Activated CD8-positive, alpha-beta memory T cell treated with anti-CD3 and anti-CD28 coated beads, Interleukin-2, amount 50 U/mL, for 1 hour (primary cell): ENCODE measurements around the gene ZFAND2B.
A peak's percentile ranks its signal among the peaks of the same experiment; 100 is the strongest.

ENCODE experiments used
- DNase-seq: peaks from one replicate; pipeline ENCODE4 v3.0.0-alpha.2; 2020; ENCODE audit errors: extremely low read depth

ZFAND2B gene, protein sequence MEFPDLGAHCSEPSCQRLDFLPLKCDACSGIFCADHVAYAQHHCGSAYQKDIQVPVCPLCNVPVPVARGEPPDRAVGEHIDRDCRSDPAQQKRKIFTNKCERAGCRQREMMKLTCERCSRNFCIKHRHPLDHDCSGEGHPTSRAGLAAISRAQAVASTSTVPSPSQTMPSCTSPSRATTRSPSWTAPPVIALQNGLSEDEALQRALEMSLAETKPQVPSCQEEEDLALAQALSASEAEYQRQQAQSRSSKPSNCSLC

DNA sequence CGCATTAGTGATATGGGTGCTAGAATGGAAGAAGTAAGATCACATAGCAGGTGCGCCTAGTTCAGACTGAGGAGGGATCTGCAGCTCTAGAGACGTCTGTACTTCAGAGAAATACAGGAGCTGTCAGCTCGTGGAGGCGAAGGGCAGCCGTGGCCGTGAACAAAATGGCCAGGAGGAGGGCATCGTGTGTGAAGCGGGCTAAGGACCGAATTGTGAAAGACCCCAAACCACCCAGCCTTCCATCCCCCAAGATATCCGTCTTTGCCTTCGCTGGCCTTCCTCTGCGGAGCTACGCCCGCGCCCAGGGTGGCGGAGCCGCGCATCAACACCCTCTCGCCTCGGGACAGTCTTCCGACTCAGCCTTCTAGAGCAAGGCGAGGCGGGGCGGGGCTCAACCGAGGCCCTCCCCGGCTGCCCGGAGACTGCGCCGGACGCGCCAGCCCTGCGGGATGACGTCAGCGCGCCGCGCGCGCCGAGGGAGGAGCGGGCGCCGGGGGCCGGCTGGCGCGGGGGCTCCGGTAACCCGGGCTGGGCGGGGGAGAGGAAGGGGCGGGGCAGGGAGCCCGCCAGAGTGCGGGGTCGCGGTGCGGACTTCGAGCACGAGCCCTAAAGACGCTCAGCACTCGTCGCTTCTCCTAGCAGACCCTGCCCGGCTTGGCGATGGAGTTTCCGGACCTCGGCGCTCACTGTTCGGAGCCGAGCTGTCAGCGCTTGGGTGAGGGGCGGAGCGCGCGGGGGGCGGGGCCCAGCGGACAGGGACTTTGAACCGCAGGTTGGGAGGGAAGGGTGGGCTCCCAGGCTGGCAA is at the start of gene ZFAND2B:
Gene ZFAND2B (plus strand): TSS at position 455 of the 806 bp plus-strand sequence. CDS start 206 bp downstream, at position 661.
- DNase-seq, result peak; percentile 87

DNA sequence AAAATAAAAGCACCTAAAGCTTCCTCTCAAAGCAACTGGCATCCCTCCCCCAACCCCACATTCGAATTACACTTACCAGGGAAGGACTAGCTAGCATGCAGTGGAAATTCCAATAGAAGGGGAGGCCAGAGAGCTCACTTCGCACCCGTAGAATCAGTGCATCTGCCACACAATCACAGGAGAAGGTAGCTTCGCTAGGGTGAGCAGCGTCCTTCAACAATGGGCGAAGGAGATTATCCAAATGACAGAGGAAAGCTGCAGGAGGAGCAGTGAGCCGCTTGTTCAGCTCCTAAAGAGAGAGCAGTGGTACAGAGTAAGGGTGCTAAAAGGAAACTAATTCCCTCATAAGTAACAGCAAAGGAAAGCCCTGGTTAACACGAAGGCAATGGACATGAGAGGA is 49.2 kb upstream of the ZFAND2B start:
- no peak for DNase-seq

DNA sequence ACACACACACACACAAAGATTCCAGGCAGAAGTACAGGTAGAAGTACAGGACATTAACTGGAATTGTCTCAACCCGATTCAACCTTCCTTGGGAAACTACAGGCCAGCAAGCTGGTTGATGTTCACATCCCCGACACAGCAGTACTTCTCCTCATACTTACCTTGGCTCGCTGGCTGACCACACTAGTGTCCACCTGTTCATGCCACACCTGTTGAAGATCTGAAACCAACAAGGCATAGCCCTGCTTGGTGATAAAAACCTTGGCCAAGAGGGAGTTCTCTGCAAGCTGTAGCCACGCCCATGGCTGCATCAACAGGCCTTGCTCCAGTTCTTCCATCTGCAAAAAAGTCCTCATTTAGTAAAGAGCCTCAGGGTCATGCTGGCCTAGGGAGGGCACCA is 48.6 kb upstream of the ZFAND2B start:
- DNase-seq, result no peak

DNA sequence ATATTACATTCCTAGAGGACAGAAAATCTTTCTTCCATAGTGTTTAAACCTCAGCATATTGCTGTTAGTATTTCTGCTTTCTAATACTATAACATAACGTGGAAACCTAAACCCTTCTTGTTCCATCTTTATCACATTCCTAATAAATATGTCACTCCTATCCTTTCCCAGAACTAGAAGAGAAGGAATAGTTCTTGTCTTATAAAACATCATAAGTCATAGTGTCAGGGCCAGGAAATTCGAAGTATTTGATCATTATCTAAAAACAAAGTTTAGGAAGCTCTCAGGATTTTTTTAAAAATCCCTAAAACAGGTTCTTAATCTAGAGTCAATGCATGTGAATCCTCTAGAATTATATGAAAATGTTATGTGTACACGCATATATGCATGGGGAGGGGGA is 48.0 kb upstream of the ZFAND2B start:
- DNase-seq, result no peak

DNA sequence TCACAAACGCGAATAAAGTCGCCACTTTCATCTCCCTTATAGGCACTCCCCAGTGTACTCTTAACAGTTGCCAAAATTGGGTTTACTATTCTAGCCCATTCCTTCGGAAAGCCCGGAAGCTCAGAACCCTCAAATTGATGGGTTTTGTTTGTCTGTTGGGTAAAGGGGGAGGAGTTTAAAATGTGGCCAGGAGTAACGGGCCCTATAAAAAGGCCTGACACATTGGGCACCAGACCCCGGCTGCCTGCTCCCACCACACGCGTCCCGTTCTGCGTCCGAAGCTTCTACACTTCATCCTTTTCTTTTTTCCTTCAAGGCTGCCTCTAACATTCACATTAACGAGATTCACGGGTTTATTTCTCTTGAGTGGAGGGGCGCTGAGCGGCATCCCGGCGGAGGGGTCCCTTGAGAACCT is 46.8 kb upstream of the ZFAND2B start:
- no peak for DNase-seq

DNA sequence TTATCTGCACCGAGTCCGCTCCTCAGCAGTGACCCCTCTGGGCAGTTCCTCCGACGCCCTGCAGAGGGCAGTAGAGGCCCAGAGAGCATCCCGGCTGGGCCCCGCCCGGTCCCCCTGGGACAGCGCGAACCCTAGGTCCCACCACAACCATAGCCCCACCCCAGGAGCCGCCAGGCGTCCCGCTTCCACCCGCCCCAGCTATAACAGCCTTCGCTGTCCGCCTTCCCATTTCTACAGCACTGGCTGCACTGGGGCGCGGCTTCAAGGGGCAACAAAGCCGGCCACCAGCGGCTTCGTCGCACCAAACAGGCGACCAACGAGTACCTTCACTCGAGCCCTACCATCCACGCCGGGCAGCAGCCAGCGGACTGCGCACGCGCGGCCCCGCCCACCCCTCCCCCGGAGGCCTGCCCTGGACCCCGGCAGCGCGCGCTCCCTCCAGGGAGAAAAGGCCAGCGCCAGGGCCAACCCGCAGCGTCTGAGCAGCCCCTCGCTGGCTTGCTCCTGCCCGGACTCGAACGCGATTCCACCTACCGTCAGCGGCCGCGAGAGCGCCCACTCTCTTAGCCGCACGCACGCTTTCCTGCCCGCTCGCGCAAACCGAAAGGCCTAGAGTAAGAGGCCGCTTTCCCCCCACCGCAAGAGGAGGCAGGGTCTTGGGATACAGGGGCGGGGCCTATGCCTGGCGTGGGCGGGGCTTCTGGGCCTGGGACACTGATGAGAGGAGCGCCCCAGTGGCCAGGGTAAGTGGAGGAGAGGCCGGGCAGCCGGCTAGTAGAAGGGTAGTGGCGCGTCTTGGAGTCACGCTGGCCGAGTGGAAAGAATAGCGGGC is 46.2 kb upstream of the ZFAND2B start, which contains the start of gene NHEJ1:
Gene NHEJ1 (minus strand): TSS at position 630 of the 832 bp plus-strand sequence. CDS start 2,453 bp downstream, outside the sequence.
- peak; percentile 74 for DNase-seq

DNA sequence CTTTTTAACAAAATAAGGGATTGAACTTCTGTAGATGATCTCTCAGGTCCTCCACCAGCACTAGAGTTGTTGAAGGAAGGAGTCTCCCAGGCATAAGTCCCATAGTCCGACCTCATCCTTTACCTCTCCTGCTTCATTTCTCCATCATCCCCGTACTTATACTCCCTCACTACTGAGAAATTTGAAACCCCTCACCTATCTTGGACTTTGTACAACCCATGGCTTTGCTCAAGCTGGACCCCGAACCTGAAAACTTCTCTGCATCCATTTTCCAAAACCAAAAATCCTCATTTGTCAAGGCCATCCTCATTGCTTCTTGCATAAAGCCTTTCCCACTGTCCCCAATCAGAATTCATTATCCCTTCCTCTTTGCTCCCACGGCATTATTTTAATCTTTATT is 45.5 kb upstream of the ZFAND2B start:
- DNase-seq, result no peak

DNA sequence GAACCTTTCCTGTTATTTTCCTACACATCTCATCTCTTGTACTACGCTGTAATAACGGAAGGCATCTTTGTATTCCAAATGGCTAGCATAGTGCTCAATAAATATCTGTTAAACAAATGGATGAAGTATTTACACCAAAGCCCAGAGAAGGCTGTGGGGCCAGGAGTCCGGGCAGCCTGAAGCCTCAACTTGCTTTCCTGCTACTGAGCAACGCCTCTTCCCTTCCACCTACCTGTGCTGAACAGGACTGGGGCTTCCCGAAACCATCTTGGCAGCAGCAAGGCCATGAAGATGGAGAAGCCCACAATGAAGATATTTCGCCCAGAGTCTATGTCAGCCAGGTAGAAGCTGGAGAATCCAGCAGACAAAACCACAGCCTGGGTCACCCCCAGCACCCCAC is 43.4 kb upstream of the ZFAND2B start:
- no peak for DNase-seq

DNA sequence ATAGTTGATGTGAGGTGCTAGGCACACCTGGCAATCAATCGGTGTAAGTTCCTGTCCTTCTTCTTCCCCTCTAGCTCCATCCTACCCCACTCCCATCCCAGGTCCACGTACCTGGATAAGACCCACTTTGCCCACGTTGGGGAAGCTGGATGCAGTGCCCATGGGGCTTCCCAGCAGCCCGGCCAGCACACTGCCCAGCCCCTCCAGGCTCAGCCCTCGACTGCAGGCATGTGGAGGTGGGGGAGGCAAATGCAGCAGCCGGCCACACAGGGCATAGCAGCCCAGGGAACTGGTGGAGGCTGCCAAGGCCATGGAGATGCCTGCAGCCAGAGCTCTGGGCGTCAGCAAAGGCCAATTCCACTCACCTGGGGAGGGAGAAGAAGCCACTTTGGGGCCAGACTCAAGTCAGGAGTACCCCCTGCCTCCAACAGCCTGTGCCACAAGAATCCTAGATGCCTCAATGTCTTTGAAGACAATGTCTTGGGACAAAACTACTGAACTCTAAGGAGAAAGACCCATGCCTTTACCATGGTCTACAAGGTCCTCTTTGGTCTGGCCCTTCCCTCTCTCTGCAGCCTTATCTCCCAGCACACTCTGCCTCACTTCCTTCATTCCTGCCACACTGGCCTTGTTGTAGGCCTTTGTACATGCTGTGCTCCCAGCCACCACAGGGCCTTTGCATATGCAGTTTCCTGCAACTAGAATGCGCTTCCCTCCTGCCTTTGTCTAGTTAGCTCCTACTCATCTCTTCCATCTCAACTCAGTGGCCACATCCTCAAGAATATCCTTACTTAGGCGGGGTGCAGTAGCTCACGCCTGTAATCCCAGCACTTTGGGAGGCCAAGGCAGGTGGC is 41.3 kb upstream of the ZFAND2B start:
- DNase-seq, result no peak

DNA sequence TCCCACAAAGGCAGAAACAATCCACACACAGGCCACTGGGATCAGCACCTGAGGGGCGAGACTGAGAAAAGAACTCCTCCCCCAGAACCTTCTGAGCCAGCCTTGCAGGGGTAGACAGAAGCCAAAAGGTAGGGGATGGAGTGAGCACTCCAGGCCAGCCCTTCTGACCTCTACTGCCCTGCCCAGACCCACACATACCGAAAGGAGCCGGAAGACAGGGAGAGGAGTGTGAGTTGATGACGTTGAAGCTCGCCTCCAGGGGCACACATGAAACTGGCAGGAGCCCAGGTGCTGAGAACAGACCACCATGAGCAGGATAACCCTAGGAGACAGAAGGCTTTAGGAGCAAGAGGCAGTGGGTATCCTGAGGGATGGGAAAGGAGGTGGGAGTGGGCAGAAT is 38.6 kb upstream of the ZFAND2B start:
- DNase-seq, result no peak

DNA sequence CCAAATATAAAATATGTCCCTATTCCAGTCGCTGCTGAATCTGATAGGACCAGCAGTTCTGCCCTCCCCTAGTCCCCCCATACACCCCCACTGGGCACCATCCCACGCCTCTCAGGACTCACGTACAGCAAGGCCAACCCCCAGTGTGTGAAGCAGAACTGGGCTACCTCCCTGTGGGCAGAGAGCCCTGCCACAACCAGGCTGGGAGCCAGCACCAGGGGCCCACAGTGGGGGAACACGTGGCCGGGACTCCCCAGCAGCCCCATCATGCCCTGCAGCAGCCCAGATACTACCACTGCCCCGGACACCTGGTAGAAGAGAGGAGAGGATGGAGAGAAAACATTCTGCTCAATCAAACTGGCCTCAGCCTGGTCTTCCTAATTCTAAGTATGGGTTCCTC is 38.1 kb upstream of the ZFAND2B start:
- DNase-seq, result no peak

DNA sequence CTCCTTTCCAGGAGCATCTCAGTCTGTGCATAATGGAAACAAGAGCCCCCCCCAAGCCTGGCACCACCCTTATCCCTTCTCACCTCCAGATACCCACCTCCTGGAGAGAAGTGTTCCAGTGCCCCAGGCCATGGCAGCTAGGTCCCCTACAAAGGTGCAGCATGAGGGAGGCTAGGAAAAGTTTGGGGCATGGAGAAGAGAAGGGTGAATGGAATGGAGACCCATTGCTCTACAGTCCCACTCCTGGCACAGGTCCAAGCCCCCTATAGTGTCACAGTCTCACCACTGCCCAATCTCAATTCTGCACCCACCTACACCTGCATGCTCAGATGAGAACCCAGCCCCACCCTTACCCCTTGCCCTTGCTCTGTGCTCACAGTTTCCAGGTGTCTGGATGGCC is 37.6 kb upstream of the ZFAND2B start:
- DNase-seq, result no peak

DNA sequence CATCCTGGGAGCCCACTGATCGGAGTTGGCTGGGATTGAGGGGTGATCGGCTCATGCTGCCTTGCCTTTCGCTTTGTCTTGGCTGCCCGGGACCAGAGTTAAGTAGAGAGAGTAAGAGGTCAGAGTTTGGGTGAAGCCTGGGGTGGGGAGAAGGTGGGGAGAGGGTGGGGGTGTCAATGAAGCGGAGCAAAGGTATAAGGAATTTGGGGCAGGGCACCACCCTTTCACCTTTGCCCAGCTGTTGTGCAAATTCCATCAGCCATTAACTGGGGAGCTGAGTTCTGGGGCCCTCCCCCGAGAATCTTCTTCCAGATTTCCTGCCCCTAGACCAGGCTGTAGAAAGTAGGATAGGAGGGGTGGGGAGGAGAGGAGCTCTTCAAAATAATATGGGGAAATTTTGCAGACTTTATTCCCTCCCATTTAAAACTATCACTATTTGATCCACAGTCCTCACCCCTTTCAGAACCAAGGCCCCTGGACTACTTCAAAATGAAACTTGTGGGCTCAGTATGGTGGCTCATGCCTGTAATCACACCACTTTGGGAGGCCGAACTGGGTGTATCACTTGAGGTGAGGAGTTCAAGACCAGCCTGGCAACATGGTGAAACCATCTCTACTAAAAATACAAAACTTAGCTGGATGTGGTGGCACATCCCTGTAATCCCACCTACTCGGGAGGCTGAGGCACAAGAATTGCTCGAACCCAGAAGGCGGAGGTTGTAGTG is 36.5 kb upstream of the ZFAND2B start, which contains the start of gene SLC23A3:
Gene SLC23A3 (minus strand): TSS at position 100 of the 725 bp plus-strand sequence. CDS start 45 bp downstream, at position 55.
- no peak for DNase-seq

DNA sequence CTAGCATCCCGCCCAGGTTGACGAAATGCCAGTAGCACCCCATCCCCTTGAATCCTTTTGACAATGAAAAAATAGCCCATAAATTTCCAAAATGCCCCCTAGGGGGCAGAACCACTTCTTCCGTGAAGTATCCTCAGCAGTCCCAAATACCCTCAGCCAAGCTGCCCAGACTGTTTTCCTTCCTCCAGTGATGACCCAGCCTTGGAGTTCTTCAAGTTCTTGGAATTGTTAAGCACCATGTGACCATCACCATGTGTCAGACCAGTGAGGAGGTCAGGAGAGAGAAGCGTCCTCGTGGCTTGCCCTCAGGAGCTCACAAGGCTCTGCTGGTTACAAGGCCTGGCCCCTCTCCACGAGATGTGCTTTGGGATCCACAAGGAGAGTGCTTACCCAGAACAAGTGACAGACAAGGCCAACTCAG is 35.3 kb upstream of the ZFAND2B start:
- no peak for DNase-seq

DNA sequence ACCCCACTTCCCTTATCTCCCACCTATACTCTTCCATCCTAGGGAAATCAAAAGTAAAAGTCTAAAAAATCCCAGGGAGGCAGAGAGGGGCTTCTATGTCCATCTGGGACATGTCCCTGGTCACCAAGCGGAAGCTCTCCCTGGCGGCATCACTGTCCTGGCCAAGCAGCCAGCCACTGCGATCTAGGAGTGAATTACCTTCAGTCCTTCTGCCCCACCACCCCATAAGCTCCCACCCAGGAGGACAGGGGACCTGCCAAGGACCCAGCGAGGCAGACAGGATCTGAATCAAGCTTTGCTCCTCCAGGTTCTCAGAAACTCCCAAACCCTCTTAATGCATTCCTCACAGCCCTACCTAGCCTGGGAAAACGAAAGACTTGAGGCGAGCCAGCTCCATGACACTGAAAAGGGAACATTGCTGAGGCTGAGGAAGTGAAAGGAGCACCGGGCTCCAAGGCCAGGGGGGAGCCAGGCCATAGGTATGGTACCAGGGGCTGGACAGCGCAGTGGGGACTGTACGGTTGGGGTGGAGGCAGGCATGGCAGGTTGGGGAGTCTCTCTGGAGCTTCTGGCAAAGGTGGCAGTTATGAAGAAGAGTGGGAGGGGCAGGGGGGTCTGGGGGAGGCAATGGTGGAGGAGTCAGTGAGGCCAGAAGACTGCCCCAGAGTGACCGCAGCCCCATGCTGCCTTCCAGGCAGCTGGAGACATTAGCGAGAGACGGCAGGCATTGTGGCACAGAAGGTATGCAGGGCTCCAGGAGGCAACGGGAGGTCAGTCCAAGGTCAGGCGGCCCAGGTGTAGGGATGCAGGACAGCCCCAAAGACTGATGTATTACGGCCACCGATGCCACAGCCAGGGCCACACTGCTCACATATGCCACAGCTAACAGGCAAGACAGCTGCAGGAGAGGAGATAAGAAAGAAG is 34.1 kb upstream of the ZFAND2B start:
- no peak for DNase-seq

DNA sequence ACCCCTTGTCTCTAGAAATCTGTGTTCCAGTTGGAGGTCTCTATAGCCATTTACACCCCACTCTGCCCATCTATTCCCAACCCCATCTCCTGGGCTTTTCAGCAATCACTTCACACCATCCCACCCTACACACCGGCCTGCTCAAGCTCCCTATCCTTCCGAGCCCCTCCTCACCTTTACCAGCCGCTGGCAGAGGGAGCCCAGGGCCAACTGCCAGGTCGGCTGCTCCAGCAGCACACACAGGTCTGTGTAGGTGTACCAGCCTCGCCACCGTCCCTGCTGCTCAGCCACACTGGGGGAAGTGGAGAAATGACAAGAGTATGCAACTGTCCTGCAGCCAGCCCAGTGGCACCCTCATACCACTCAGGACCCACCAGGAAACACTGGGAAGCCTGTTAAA is 33.4 kb upstream of the ZFAND2B start:
- DNase-seq, result no peak

DNA sequence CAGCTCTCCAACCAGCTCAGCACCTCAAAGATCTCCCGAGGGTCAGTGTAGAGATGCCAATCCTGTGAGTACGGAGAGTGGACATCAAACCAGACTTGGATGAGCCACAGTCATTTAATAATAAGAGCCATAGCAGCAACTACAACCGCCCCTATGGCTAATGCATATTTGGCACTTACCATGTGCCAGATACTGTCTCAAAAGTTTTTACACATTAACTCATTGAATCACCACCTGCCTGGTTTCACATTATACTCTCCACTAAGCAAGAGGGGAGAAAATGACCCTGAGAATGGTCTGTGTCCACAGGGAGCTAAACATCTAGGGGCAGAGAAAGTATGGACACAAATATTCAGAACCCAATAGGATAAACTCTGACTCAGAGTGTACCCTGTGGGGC is 32.4 kb upstream of the ZFAND2B start:
- no peak for DNase-seq

DNA sequence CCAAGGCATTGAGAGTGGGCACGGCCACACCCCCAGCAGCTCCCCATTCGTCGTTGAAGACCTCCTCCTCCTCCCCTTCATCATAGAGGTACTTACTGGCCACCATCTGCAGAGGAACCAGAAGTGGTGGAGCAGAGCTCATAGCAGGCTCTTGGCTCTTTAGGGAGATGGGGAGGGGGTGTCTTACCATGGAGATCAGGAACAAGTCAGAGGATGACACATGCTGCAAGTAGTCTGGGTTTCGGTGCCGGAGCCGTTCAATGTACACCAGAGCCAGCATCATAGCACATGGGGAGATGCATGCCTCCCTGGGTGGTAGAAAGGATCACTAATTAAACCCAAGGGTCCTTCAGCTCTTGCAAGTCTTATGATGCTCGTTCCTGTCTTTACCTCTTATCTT is 31.8 kb upstream of the ZFAND2B start:
- no peak for DNase-seq

DNA sequence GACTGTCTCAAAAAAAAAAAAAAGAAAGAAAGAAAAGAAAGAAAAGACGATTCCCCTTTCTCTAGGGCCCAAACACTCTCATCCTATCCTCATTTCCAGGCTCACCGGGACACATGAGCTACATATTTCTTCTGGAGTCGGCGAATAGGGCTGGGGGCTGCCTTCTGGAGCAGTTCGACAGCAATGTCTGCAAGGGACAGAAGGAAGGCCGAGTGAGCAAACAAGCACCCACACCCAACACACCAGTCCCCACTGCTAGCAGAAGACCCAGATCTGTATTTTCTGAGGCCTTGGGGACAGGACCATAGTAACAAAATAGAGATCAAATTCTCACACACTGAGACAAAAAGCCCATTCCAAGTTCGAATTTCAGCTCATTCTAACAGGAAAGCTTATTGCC is 31.1 kb upstream of the ZFAND2B start:
- DNase-seq, result no peak
